Caco-2 (cell line): ENCODE data around the gene CD74. TPM values are rescaled to one million over a fixed set of nuclear protein-coding genes. Genes with fewer than 3 reads are reported as not detected.
A peak's percentile ranks its signal among the peaks of the same experiment; 100 is the strongest.

Experiments used
- BruUV-seq: library from RNA; stranded (reverse); fragments of 400-500 nt; replicated peaks from 2 replicates; lab custom pipeline; 2021; lab: Mats Ljungman, UMichigan
- CTCF ChIA-PET: fragments of 300-600 bp; sonication (Branson Sonifier 250); formaldehyde crosslinking; loops from one replicate; lab custom pipeline; 2022; ENCODE audit warnings: antibody characterized with exemption; lab: Charles Lee
- POLR2A ChIA-PET: fragments of 300-600 bp; sonication (Branson Sonifier 250); formaldehyde crosslinking; loops from one replicate; lab custom pipeline; 2022; ENCODE audit warnings: antibody characterized with exemption; lab: Charles Lee
- DNase-seq, 2 experiments: peaks; one replicate each; pipeline versions ENCODE4 v3.0.0 to v3.0.0-alpha.2; 2020 to 2022
- H3K27me3 ChIP-seq: replicated peaks from 2 replicates; pipeline ENCODE4 v1.6.0; 2011; ENCODE audit warnings: low read length; ENCODE audit not compliant: control insufficient read depth, insufficient read depth
- H3K36me3 ChIP-seq: 2 replicates; pipeline ENCODE4 v1.5.1; 2011; ENCODE audit warnings: low read length; ENCODE audit not compliant: control insufficient read depth, insufficient read depth
- H3K4me1 ChIP-seq: fragments of 250-450 bp; sonication (Bioruptor Pico); 2 replicates; pipeline ENCODE4 v1.5.1; 2020; ENCODE audit warnings: mild to moderate bottlenecking
- H3K4me3 ChIP-seq: 2 replicates; pipeline ENCODE4 v1.5.1; 2011; ENCODE audit warnings: low read depth, mild to moderate bottlenecking, control low read depth, low read length
- H3K9me3 ChIP-seq: fragments of 250-450 bp; sonication (Bioruptor Pico); 2 replicates; pipeline ENCODE4 v1.5.1; 2020; ENCODE audit warnings: mild to moderate bottlenecking, moderate library complexity
- H3K27ac Mint-ChIP-seq: one replicate; pipeline ENCODE4 v1.8.0; 2022; ENCODE audit warnings: mixed read lengths; ENCODE audit not compliant: unreplicated experiment
- H3K27me3 Mint-ChIP-seq: one replicate; pipeline ENCODE4 v1.8.0; 2022; ENCODE audit warnings: mixed read lengths; ENCODE audit not compliant: insufficient read depth, unreplicated experiment
- H3K36me3 Mint-ChIP-seq: one replicate; pipeline ENCODE4 v1.8.0; 2022; ENCODE audit warnings: mild to moderate bottlenecking, mixed read lengths; ENCODE audit not compliant: insufficient read depth, unreplicated experiment
- H3K4me1 Mint-ChIP-seq: one replicate; pipeline ENCODE4 v1.8.0; 2022; ENCODE audit warnings: low read depth, mixed read lengths; ENCODE audit not compliant: unreplicated experiment
- H3K4me3 Mint-ChIP-seq: one replicate; pipeline ENCODE4 v1.8.0; 2022; ENCODE audit warnings: mild to moderate bottlenecking, moderate library complexity, mixed read lengths; ENCODE audit not compliant: unreplicated experiment
- H3K9me3 Mint-ChIP-seq: one replicate; pipeline ENCODE4 v1.8.0; 2022; ENCODE audit warnings: mixed read lengths; ENCODE audit not compliant: unreplicated experiment
- intact Hi-C: fragments of 100-400 bp; cut with micrococcal nuclease; formaldehyde crosslinking; loops from one replicate; pipeline ENCODE4 v1.10.0; 2022; ENCODE audit not compliant: unreplicated experiment
- total RNA-seq: library from RNA; stranded (reverse); gene quantifications from 2 replicates; pipeline ENCODE4 v1.2.3, GENCODE V29; 2022
- TF ChIP-seq, protein P1 (sequence below), 2 experiments: fragments of 200-600 bp in 1 of 2; IDR thresholded peaks; 1 replicate in 1 of 2; 2 replicates in 1 of 2; pipeline versions ENCODE4 v1.5.1 to v1.8.0; 2011 to 2022; ENCODE audit warnings: antibody characterized with exemption in 1 of 2, control low read depth in 1 of 2, inconsistent platforms in 1 of 2, low read depth in 1 of 2, low read length in 1 of 2, mild to moderate bottlenecking in 1 of 2, moderate library complexity in 1 of 2; ENCODE audit not compliant: insufficient read depth in 1 of 2, severe bottlenecking in 1 of 2, unreplicated experiment in 1 of 2

The CD74 gene
- total RNA-seq, 1 experiment from 2014 or later: 59.3 TPM

DNA sequence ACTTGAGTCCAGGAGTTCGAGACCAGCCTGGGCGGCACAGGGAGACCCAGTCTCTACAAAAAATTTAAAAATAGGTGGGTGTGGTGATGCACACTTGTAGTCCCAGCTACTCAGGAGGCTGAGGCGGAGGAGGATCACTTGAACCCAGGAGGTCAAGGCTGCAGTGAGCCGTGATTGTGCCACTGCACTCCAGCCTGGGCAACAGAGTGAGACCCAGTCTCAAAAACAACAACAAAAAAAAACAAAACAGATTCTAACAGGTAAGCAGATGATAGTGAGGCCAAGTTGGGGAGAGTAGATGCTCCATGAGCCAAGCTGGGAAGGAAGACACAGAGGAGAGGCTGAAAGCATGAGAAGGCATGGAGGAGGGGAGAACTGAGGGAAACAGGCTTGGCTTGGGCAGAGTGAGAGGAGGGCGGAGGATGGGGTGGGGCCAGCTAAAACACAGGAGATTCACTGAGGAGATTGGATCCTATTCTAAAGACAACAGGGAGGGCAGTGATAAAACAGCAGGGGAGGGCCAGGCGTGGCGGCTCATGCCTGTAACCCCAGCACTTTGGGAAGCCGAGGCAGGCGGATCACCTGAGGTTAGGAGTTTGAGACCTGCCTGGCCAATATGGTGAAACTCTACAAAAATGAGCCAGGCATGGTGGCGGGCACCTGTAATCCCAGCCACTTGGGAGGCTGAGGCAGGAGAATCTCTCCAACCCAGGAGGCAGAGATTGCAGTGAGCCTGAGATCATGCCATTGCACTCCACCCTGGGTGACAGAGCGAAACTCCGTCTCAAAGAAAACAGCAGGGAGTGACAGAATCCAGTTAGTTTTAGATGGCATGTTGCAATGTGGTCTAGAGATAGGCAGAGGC lies 28.5 kb upstream of the CD74 start:
- Mint-ChIP-seq H3K4me3 (no peak overlapping the region), H3K27me3 (no peaks in the 10 kb centered on the region), H3K9me3 (no peaks in the 10 kb centered on the region), H3K27ac (no peak overlapping the region), H3K36me3 (peaks cover 55% of the 10 kb centered on the region), H3K4me1 (no peaks in the 10 kb centered on the region)
- ChIA-PET CTCF (interaction anchor here (1.6 to 1.8 kb wide), 2 partner anchors 8 to 10 kb away, joined by 4 to 5 read pairs; partner anchors contain the start of gene RPS14), POLR2A (no interaction called here)
- TF ChIP-seq, protein P1, sequence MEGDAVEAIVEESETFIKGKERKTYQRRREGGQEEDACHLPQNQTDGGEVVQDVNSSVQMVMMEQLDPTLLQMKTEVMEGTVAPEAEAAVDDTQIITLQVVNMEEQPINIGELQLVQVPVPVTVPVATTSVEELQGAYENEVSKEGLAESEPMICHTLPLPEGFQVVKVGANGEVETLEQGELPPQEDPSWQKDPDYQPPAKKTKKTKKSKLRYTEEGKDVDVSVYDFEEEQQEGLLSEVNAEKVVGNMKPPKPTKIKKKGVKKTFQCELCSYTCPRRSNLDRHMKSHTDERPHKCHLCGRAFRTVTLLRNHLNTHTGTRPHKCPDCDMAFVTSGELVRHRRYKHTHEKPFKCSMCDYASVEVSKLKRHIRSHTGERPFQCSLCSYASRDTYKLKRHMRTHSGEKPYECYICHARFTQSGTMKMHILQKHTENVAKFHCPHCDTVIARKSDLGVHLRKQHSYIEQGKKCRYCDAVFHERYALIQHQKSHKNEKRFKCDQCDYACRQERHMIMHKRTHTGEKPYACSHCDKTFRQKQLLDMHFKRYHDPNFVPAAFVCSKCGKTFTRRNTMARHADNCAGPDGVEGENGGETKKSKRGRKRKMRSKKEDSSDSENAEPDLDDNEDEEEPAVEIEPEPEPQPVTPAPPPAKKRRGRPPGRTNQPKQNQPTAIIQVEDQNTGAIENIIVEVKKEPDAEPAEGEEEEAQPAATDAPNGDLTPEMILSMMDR (IDR thresholded peaks at IDR 0.05; ENCODE audit: insufficient read depth in 1 of 2, low read depth in 1 of 2, low read length in 1 of 2, severe bottlenecking in 1 of 2, unreplicated experiment in 1 of 2): no peak
- no TSS peak for BruUV-seq
- DNase-seq: no peak
- intact Hi-C loops: no loop called here
- no peaks in the 10 kb centered on the region for H3K27me3 ChIP-seq
- H3K36me3 ChIP-seq: 0 out of 2 replicates have a peak, but pooled peaks cover 11% of the 10 kb centered on the region
- H3K9me3 ChIP-seq: no peaks in the 10 kb centered on the region
- H3K4me3 ChIP-seq: no peak overlapping the region
- H3K4me1 ChIP-seq: no peaks in the 10 kb centered on the region

DNA sequence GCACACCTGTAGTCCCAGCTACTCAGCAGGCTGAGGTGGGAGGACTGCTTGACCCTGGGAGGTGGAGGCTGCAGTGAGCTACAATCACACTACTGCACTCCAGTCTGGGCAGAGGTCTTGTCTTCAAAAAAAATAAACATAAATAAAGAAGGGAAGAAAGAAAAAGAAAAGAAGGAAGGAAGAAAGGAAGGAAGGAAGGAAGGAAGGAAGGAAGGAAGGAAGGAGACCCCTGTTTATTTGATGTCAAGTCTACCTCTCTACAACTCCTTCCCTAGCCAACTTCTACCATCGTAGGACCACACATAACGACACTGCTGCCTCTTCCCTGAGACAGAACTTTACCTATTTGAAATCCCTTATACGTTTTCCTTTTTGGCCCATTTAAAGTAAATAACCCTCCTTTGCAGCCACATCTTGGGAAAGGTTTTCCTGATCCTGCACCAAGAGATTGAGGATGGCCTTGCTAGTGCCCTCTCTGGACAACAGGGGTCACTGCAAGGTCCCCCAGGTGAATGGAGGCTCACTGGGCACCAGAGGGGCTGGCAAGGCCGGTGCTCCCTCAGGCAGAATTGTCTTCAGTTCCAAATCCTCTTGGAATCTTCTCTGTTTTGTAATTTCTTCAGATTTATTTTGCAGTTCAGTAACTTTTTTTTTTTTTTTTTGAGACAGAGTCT lies 26.3 kb upstream of the CD74 start:
- H3K9me3 Mint-ChIP-seq: no peaks in the 10 kb centered on the region
- DNase-seq: peak; percentile 60 to 63
- Histone ChIP-seq H3K27me3 (no peaks in the 10 kb centered on the region), H3K4me3 (no peak overlapping the region), H3K36me3 (no peaks in the 10 kb centered on the region), H3K4me1 (no peaks in the 10 kb centered on the region), H3K9me3 (no peaks in the 10 kb centered on the region)
- POLR2A ChIA-PET: no interaction called here
- CTCF ChIA-PET: no interaction called here
- intact Hi-C loops: no loop called here
- no peak overlapping the region for H3K27ac Mint-ChIP-seq
- no peak overlapping the region for H3K4me3 Mint-ChIP-seq
- H3K36me3 Mint-ChIP-seq: peaks cover 33% of the 10 kb centered on the region
- no peaks in the 10 kb centered on the region for H3K4me1 Mint-ChIP-seq
- no TSS peak for BruUV-seq
- no peaks in the 10 kb centered on the region for H3K27me3 Mint-ChIP-seq
- TF ChIP-seq, protein P1 (IDR thresholded peaks at IDR 0.05; ENCODE audit: insufficient read depth in 1 of 2, low read depth in 1 of 2, low read length in 1 of 2, severe bottlenecking in 1 of 2, unreplicated experiment in 1 of 2): peak; percentile 67 to 81

DNA sequence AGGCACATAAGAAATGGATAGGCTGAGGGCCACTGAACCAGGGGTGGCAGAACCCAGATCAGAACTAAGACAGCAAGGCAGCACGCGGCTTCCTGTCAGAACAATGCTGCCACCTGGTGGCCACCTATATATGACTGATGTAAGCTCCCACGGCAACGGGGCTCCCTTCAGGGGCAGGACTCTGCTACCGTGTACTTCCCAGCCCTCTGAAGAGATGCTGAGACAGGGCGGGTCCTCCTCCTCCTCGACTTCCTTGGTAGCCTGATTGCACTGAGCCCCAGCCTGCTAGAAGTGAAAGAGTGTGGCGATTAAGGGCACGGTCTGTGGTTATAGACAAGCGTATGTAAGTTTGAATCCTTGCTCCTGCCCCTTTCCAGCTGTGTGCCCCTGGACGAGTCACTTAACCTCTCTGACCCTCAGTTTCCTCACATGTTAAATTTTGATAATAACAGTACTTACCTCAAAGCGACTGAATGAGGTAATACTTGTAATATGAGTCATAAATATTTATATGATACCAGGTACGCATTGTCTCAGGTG lies 23.5 kb upstream of the CD74 start:
- H3K27me3 ChIP-seq: no peaks in the 10 kb centered on the region
- Mint-ChIP-seq H3K27ac (no peak overlapping the region), H3K4me1 (no peaks in the 10 kb centered on the region), H3K9me3 (no peaks in the 10 kb centered on the region), H3K27me3 (no peaks in the 10 kb centered on the region), H3K36me3 (peaks cover 5% of the 10 kb centered on the region), H3K4me3 (no peak overlapping the region)
- no peaks in the 10 kb centered on the region for H3K36me3 ChIP-seq
- no TSS peak for BruUV-seq
- H3K4me3 ChIP-seq: no peak overlapping the region
- no peaks in the 10 kb centered on the region for H3K9me3 ChIP-seq
- TF ChIP-seq, protein P1 (IDR thresholded peaks at IDR 0.05; ENCODE audit: insufficient read depth in 1 of 2, low read depth in 1 of 2, low read length in 1 of 2, severe bottlenecking in 1 of 2, unreplicated experiment in 1 of 2): peak; percentile 88 to 90
- H3K4me1 ChIP-seq: no peaks in the 10 kb centered on the region
- ChIA-PET CTCF (interaction anchor here (0.5 to 2.0 kb wide), 10 partner anchors 9 to 768 kb away, joined by 3 to 17 read pairs (median 4); no protein-coding TSS in a partner anchor), POLR2A (interaction anchor here (1.0 kb wide), 1 partner anchor 75 kb away, joined by 4 read pairs; no protein-coding TSS in a partner anchor)
- intact Hi-C loops: loop anchor here (1.0 to 2.0 kb wide), 3 partner anchors 39 to 601 kb away; partner anchors contain the start of gene TCOF1
- peak; percentile 89 to 92 for DNase-seq
